H1 (cell line): ENCODE data around the gene TMEM117. TPM values are rescaled to one million over a fixed set of nuclear protein-coding genes. Genes with fewer than 3 reads are reported as not detected.

Experiments used
- CTCF ChIA-PET: fragments of 300-600 bp; sonication (Branson Sonifier 250); formaldehyde crosslinking; loops from one replicate; lab custom pipeline; 2021; ENCODE audit not compliant: partially characterized antibody; lab: Charles Lee
- POLR2A ChIA-PET: fragments of 300-600 bp; sonication (Branson Sonifier 250); formaldehyde crosslinking; loops from one replicate; lab custom pipeline; 2021; ENCODE audit warnings: inconsistent platforms; ENCODE audit not compliant: partially characterized antibody; lab: Charles Lee
- DNase-seq, 2 experiments: peaks; one replicate each; pipeline versions ENCODE4 v3.0.0 to v3.0.0-alpha.2; 2010 to 2022; ENCODE audit warnings: low spot score in 2 of 2, low read depth in 1 of 2, mixed read lengths in 1 of 2
- FAIRE-seq: peaks from 2 replicates; lab custom pipeline; 2011; peaks lifted over from hg19 to GRCh38; lab: Jason Lieb, UNC
- H2AFZ ChIP-seq: 2 replicates; pipeline ENCODE4 v1.8.1; 2012; ENCODE audit warnings: low read length, inconsistent platforms
- H2AK5ac ChIP-seq: 2 replicates; pipeline ENCODE4 v1.6.1; 2013; ENCODE audit warnings: low read depth, low read length
- H2BK120ac ChIP-seq: replicated peaks from 2 replicates; pipeline ENCODE3; 2013; ENCODE audit warnings: low read depth, low read length, inconsistent platforms
- H2BK12ac ChIP-seq: 2 replicates; pipeline ENCODE4 v1.6.1; 2013; ENCODE audit warnings: low read depth, low read length
- H2BK15ac ChIP-seq: 2 replicates; pipeline ENCODE4 v1.6.1; 2013; ENCODE audit warnings: low read length
- H2BK20ac ChIP-seq: 2 replicates; pipeline ENCODE4 v1.6.1; 2013; ENCODE audit warnings: low read length
- H2BK5ac ChIP-seq: 2 replicates; pipeline ENCODE4 v1.6.1; 2013; ENCODE audit warnings: low read depth, low read length
- H3K14ac ChIP-seq: 2 replicates; pipeline ENCODE4 v1.6.1; 2013; ENCODE audit warnings: inconsistent platforms; ENCODE audit not compliant: insufficient read length
- H3K18ac ChIP-seq: 2 replicates; pipeline ENCODE4 v1.6.1; 2013; ENCODE audit warnings: low read length; ENCODE audit errors: extremely low read depth
- H3K23ac ChIP-seq: 2 replicates; pipeline ENCODE4 v1.6.1; 2013; ENCODE audit warnings: inconsistent platforms; ENCODE audit not compliant: insufficient read length
- H3K23me2 ChIP-seq: 2 replicates; pipeline ENCODE4 v1.6.1; 2013; ENCODE audit warnings: low read depth, low read length
- H3K27ac ChIP-seq: 2 replicates; pipeline ENCODE4 v1.6.1; 2011; ENCODE audit warnings: low read depth, low read length, inconsistent platforms
- H3K27me3 ChIP-seq, 4 experiments: replicated peaks in 1 of 4; 1 replicate in 1 of 4; 2 replicates in 3 of 4; pipeline versions ENCODE4 v1.6.1 to v1.8.1; 2011 to 2013; ENCODE audit warnings: low read length in 3 of 4, mild to moderate bottlenecking in 3 of 4, inconsistent platforms in 2 of 4, mixed read lengths in 2 of 4, moderate library complexity in 1 of 4; ENCODE audit not compliant: control insufficient read depth in 3 of 4, insufficient read depth in 3 of 4; ENCODE audit errors: extremely low read depth in 1 of 4
- H3K36me3 ChIP-seq, 4 experiments: 2 replicates each; pipeline versions ENCODE4 v1.6.1 to v1.8.1; 2011 to 2013; ENCODE audit warnings: mild to moderate bottlenecking in 4 of 4, low read length in 3 of 4, moderate library complexity in 2 of 4, control low read depth in 1 of 4, inconsistent platforms in 1 of 4; ENCODE audit not compliant: insufficient read depth in 4 of 4, control insufficient read depth in 2 of 4
- H3K4ac ChIP-seq: replicated peaks from 2 replicates; pipeline ENCODE3; 2013; ENCODE audit warnings: low read length, low read depth, mixed read lengths, inconsistent platforms; ENCODE audit not compliant: insufficient read length
- H3K4me1 ChIP-seq, 4 experiments: replicated peaks in 1 of 4; 1 replicate in 1 of 4; 2 replicates in 3 of 4; pipeline versions ENCODE4 v1.6.1 to v1.8.1; 2011 to 2013; ENCODE audit warnings: low read length in 3 of 4, inconsistent platforms in 2 of 4, mixed read lengths in 1 of 4; ENCODE audit not compliant: insufficient read depth in 4 of 4, control insufficient read depth in 3 of 4
- H3K4me2 ChIP-seq, 2 experiments: 2 replicates each; pipeline versions ENCODE4 v1.6.1 to v1.8.1; 2011 to 2013; ENCODE audit warnings: low read depth in 2 of 2, low read length in 2 of 2, control low read depth in 1 of 2, inconsistent platforms in 1 of 2, mild to moderate bottlenecking in 1 of 2; ENCODE audit not compliant: insufficient read depth in 1 of 2
- H3K4me3 ChIP-seq, 4 experiments: fragments of 200-600, 300-600 bp in 1 of 4; sonication (generic), shearing (Covaris generic), sonication (Bioruptor Twin) in 1 of 4; 2 replicates each; pipeline versions ENCODE4 v1.5.1 to v1.8.1; 2011 to 2016; ENCODE audit warnings: low read length in 4 of 4, low read depth in 3 of 4, control low read depth in 2 of 4, inconsistent platforms in 2 of 4, mild to moderate bottlenecking in 2 of 4, mixed read lengths in 1 of 4, moderate library complexity in 1 of 4; ENCODE audit not compliant: insufficient read depth in 2 of 4; ENCODE audit errors: extremely low read depth in 1 of 4
- H3K56ac ChIP-seq: replicated peaks from 2 replicates; pipeline ENCODE3; 2013; ENCODE audit warnings: low read depth, mild to moderate bottlenecking, mixed read lengths, low read length, inconsistent platforms; ENCODE audit not compliant: insufficient read length
- H3K79me1 ChIP-seq: 2 replicates; pipeline ENCODE4 v1.6.1; 2013; ENCODE audit warnings: low read depth, low read length, control low read depth
- H3K79me2 ChIP-seq, 2 experiments: 2 replicates each; pipeline versions ENCODE4 v1.6.1 to v1.8.1; 2012 to 2013; ENCODE audit warnings: low read length in 2 of 2, mild to moderate bottlenecking in 2 of 2, inconsistent platforms in 1 of 2; ENCODE audit not compliant: insufficient read depth in 2 of 2, control insufficient read depth in 1 of 2
- H3K9ac ChIP-seq, 4 experiments: replicated peaks in 1 of 4; 1 replicate in 1 of 4; 2 replicates in 3 of 4; pipeline versions ENCODE4 v1.6.1 to v1.8.1; 2011 to 2013; ENCODE audit warnings: low read depth in 3 of 4, low read length in 3 of 4, control low read depth in 2 of 4, mild to moderate bottlenecking in 2 of 4, moderate library complexity in 2 of 4, inconsistent platforms in 1 of 4; ENCODE audit errors: extremely low read depth in 1 of 4
- H3K9me3 ChIP-seq, 2 experiments: 2 replicates each; pipeline versions ENCODE4 v1.6.1 to v1.8.1; 2012 to 2013; ENCODE audit warnings: mild to moderate bottlenecking in 2 of 2, moderate library complexity in 2 of 2, control low read depth in 1 of 2, inconsistent platforms in 1 of 2, low read depth in 1 of 2, low read length in 1 of 2, mixed read lengths in 1 of 2; ENCODE audit not compliant: insufficient read depth in 2 of 2
- H4K20me1 ChIP-seq, 2 experiments: replicated peaks in 1 of 2; 2 replicates each; pipeline versions ENCODE3 to v1.8.1; 2011 to 2013; ENCODE audit warnings: inconsistent platforms in 2 of 2, low read length in 2 of 2, mild to moderate bottlenecking in 1 of 2; ENCODE audit not compliant: insufficient read depth in 2 of 2, control insufficient read depth in 1 of 2
- H4K5ac ChIP-seq: 2 replicates; pipeline ENCODE4 v1.6.1; 2013; ENCODE audit warnings: low read length, low read depth, mixed read lengths, inconsistent platforms; ENCODE audit not compliant: insufficient read length
- H4K8ac ChIP-seq: 2 replicates; pipeline ENCODE4 v1.8.0; 2013; ENCODE audit warnings: mild to moderate bottlenecking, moderate library complexity, low read length, inconsistent platforms; ENCODE audit not compliant: insufficient read depth; ENCODE audit errors: extremely low read depth
- H4K91ac ChIP-seq: replicated peaks from 2 replicates; pipeline ENCODE3; 2013; ENCODE audit warnings: low read length, mixed read lengths, inconsistent platforms; ENCODE audit not compliant: insufficient read length
- BCL11A ChIP-seq, 2 experiments: IDR thresholded peaks; one replicate each; pipeline ENCODE4 v1.6.1; 2011; ENCODE audit warnings: low read depth in 2 of 2, low read length in 2 of 2, mild to moderate bottlenecking in 2 of 2
- BRCA1 ChIP-seq: IDR thresholded peaks from 2 replicates; pipeline ENCODE4 v1.6.1; 2012; ENCODE audit warnings: low read depth, low read length, improper control_type of control experiment
- CBX5 ChIP-seq: fragments of 300-800, 300-1000 bp; sonication (generic); IDR thresholded peaks from 2 replicates; pipeline ENCODE4 v1.7.1; 2016; ENCODE audit warnings: antibody characterized with exemption, low read length, low read depth
- CBX8 ChIP-seq: fragments of 300-800, 300-1000 bp; sonication (generic); IDR thresholded peaks from 2 replicates; pipeline ENCODE4 v1.7.1; 2016; ENCODE audit warnings: low read depth, low read length, borderline replicate concordance
- CHD1 ChIP-seq: IDR thresholded peaks from 2 replicates; pipeline ENCODE4 v1.6.1; 2012; ENCODE audit warnings: low read depth, low read length, improper control_type of control experiment
- CREB1 ChIP-seq: IDR thresholded peaks from 2 replicates; pipeline ENCODE4 v1.6.1; 2012; ENCODE audit warnings: inconsistent platforms
- EZH2 ChIP-seq: fragments of 200-600 bp; sonication (generic); IDR thresholded peaks from 2 replicates; pipeline ENCODE4 v1.7.1; 2012; ENCODE audit warnings: low read depth, mild to moderate bottlenecking, moderate library complexity, low read length, inconsistent platforms; ENCODE audit not compliant: severe bottlenecking
- FOSL1 ChIP-seq: IDR thresholded peaks from 2 replicates; pipeline ENCODE4 v1.6.1; 2011; ENCODE audit warnings: mild to moderate bottlenecking, low read depth, low read length, moderate library complexity; ENCODE audit not compliant: insufficient read depth
- HDAC6 ChIP-seq: IDR thresholded peaks from one replicate; pipeline ENCODE4 v1.7.1; 2012; ENCODE audit warnings: low read depth, mild to moderate bottlenecking, inconsistent platforms, low read length, moderate library complexity
- KDM4A ChIP-seq: IDR thresholded peaks from one replicate; pipeline ENCODE4 v1.7.1; 2012; ENCODE audit warnings: low read depth, mild to moderate bottlenecking, moderate library complexity, low read length, inconsistent platforms; ENCODE audit not compliant: severe bottlenecking
- NANOG ChIP-seq: IDR thresholded peaks from 2 replicates; pipeline ENCODE4 v1.6.1; 2011; ENCODE audit warnings: low read length, low read depth, mild to moderate bottlenecking, inconsistent platforms; ENCODE audit not compliant: insufficient read depth, poor library complexity, severe bottlenecking
- RFX5 ChIP-seq: IDR thresholded peaks from 2 replicates; pipeline ENCODE4 v1.6.1; 2011; ENCODE audit warnings: low read depth, low read length, improper control_type of control experiment, borderline replicate concordance
- SAP30 ChIP-seq: fragments of 300-600 bp; sonication (generic); IDR thresholded peaks from 2 replicates; pipeline ENCODE4 v1.7.1; 2012; ENCODE audit warnings: low read length, moderate library complexity, mild to moderate bottlenecking, inconsistent platforms; ENCODE audit not compliant: insufficient read depth, insufficient replicate concordance
- SP2 ChIP-seq: IDR thresholded peaks from 2 replicates; pipeline ENCODE4 v1.6.1; 2012; ENCODE audit warnings: mild to moderate bottlenecking, low read length, inconsistent platforms
- SUZ12 ChIP-seq: fragments of 200-600 bp; sonication (generic); IDR thresholded peaks from 2 replicates; pipeline ENCODE4 v1.6.1; 2012; ENCODE audit warnings: mild to moderate bottlenecking, inconsistent platforms, low read length, moderate library complexity, mixed read lengths
- WGBS, 2 experiments: shearing (Covaris generic) in 1 of 2; methylation state at CpG; one replicate each; pipeline versions ENCODE4 v1.1.6 to v1.1.7; 2013 to 2015; ENCODE audit warnings: low lambda C conversion rate in 2 of 2, mixed read lengths in 2 of 2, inconsistent platforms in 1 of 2, low coverage in 1 of 2, missing lambda C conversion rate in 1 of 2; ENCODE audit not compliant: insufficient replicate concordance in 2 of 2, insufficient coverage in 1 of 2, insufficient read length in 1 of 2; ENCODE audit errors: extremely low coverage in 1 of 2, missing lambda C conversion rate in 1 of 2; 5-methylcytosine and 5-hydroxymethylcytosine counted together
- polyA plus RNA-seq, 7 experiments: library from polyadenylated mRNA; depleted of rRNA in 3 of 7; stranded (reverse) in 5 of 7; unstranded in 2 of 7; fragments of >200 nt in 5 of 7; fragments of 200-250 nt in 2 of 7; gene quantifications; 1 replicate in 5 of 7; 2 replicates in 1 of 7; 4 replicates in 1 of 7; pipeline versions ENCODE4 v1.2.1 to v1.2.3, GENCODE V29; 2011 to 2013; ENCODE audit warnings: missing spikeins in 2 of 7, mixed read lengths in 2 of 7
- total RNA-seq: library from RNA; stranded (reverse); fragmentation: NEBNext Ultra II Directional; extraction: Animal tissue kit (Norgen Biotek cat#: 25700); gene quantifications from 2 replicates; pipeline ENCODE4 v1.2.1, GENCODE V29; 2021

Gene TMEM117
- total and polyA plus RNA-seq, 2 of the 8 experiments (the other 6 are each of a cell fraction or from before 2014, with no cell fraction given): 0.80 to 1.4 TPM

DNA sequence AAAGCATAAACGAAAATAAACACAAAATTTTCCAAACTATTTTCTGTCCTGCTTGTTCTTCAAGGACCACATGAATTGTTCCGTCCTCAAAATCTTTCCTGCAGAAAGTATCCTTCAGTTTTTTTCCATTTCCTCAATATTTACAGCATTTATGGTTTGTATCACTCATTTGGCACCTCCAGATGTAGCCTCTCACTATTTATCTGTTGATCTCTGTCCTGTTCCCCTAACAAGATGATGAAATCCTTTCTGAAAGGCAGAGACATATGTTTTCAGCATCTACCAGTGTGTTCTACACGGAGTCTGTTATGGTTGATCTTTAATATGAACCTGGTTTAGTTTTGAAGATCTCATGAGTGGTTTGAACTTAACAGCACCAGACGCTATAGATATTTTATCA is 550.1 kb downstream of the TMEM117 start:
- Histone ChIP-seq H4K20me1 (no peaks in the 10 kb centered on the region), H4K5ac (no peak overlapping the region), H2BK20ac (no peak overlapping the region), H3K18ac (no peak overlapping the region), H2AFZ (no peak overlapping the region), H3K4me1 (peaks cover 0 to 2% (median 0%) of the 10 kb centered on the region in 4 experiments; a peak in 2 of 7 replicates), H3K79me1 (no peaks in the 10 kb centered on the region), H3K79me2 (no peaks in the 10 kb centered on the region), H3K36me3 (no peaks in the 10 kb centered on the region), H2AK5ac (no peak overlapping the region), H4K91ac (no peak overlapping the region), H3K9me3 (no peaks in the 10 kb centered on the region), H2BK15ac (no peak overlapping the region), H3K27me3 (no peaks in the 10 kb centered on the region), H3K4me3 (no peak overlapping the region), H3K14ac (no peak overlapping the region), H4K8ac (no peak overlapping the region), H3K4me2 (no peak overlapping the region), H3K9ac (no peak overlapping the region), H3K56ac (no peak overlapping the region), H3K4ac (no peak overlapping the region), H3K27ac (no peak overlapping the region), H2BK120ac (no peak overlapping the region), H3K23me2 (no peaks in the 10 kb centered on the region), H3K23ac (no peak overlapping the region), H2BK5ac (no peak overlapping the region), H2BK12ac (no peak overlapping the region)
- ChIA-PET POLR2A (no interaction called here), CTCF (interaction anchor here (1.1 to 1.2 kb wide), 2 partner anchors 8 to 562 kb away, joined by 3 to 4 read pairs; no protein-coding TSS in a partner anchor)
- WGBS, 2 experiments: 86% methylated on average over 4 of the region's 4 CpGs; no CpG with 5 or more reads in 1 of the 2 experiments
- FAIRE-seq (no peak), DNase-seq (no peak)
- no peak for TF ChIP-seq RFX5
- no peak for TF ChIP-seq SUZ12
- no peak for TF ChIP-seq EZH2
- no peak for TF ChIP-seq CHD1
- no peak for TF ChIP-seq SAP30
- TF ChIP-seq HDAC6: no peak
- TF ChIP-seq CBX8: no peak
- no peak for TF ChIP-seq BRCA1
- TF ChIP-seq FOSL1: no peak
- TF ChIP-seq BCL11A (IDR thresholded peaks at IDR 0.05; ENCODE audit: low read depth in 2 of 2, low read length in 2 of 2): no peak
- no peak for TF ChIP-seq CREB1
- no peak for TF ChIP-seq SP2
- TF ChIP-seq CBX5: no peak
- TF ChIP-seq KDM4A: no peak
- no peak for TF ChIP-seq NANOG
